Measurements from ENCODE around the gene RNF208. TPM values are rescaled to one million over a fixed set of nuclear protein-coding genes. Genes with fewer than 3 reads are reported as not detected.

RNF208 gene
- total RNA-seq, 1 donor from 2014 or later, result 0.77 TPM

DNA sequence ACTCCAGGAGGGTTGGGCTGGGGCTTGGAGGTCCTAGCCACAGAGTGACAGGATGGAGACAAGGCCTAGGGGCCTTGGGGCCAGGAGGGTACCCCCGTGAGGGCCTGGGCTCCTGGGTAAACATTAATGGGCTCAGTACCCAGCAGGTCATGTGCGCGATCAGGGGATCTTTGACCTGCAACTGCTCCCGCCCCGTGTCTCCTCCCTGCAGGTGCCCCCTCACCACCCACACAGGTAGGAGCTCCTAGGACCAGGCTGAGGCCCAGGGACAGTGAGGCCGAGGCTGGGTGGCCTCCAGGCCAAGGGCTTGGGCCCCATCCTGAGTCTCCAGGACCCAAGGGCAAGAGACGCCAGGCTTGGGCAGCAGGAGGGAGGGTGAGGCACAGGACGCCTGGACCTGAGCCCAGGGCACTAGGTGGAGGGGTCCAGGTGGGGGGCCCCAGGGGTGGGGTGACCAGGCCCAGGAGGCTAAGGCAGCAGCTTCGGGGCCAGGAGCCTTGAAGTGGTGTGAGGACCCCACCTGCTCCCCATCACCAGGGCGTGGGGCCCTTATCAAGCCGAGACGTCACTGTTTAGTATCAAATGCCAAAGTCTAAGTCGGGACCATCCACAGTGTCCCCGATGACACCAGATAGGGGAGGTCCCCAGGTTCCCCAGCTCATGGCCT, 8.8 kb upstream of the RNF208 start, which contains the start of gene SLC34A3:
TSS of gene SLC34A3 (plus strand) at position 197 of the 667 bp plus-strand sequence. CDS start 802 bp downstream, outside the sequence.
- Mint-ChIP-seq H3K27ac (no peak within 1 kb of the TSS), H3K4me3 (no peak within 1 kb of the TSS), H3K27me3 (ENCODE audit: insufficient read depth, low read depth) (peaks cover 6% of the 10 kb centered on the region), H3K36me3 (no peaks in the 10 kb centered on the region), H3K4me1 (peaks cover 3% of the 10 kb centered on the region), H3K9me3 (no peaks in the 10 kb centered on the region)
- Histone ChIP-seq H3K27me3 (no peaks in the 10 kb centered on the region), H3K36me3 (no peaks in the 10 kb centered on the region), H3K4me2 (no peak within 1 kb of the TSS), H3K9ac (no peak within 1 kb of the TSS), H4K20me1 (ENCODE audit: low read depth) (peaks cover 5% of the 10 kb centered on the region), H3K4me1 (no peaks in the 10 kb centered on the region), H3K4me3 (no peak within 1 kb of the TSS), H3K27ac (no peak within 1 kb of the TSS), H2AFZ (replicated peaks) (no peak within 1 kb of the TSS), H3K79me2 (ENCODE audit: low read depth) (no peaks in the 10 kb centered on the region), H3F3A (ENCODE audit: low read depth) (no peaks in the 10 kb centered on the region), H3K9me3 (ENCODE audit: low read depth) (no peaks in the 10 kb centered on the region)
- TF ChIP-seq, protein P1, sequence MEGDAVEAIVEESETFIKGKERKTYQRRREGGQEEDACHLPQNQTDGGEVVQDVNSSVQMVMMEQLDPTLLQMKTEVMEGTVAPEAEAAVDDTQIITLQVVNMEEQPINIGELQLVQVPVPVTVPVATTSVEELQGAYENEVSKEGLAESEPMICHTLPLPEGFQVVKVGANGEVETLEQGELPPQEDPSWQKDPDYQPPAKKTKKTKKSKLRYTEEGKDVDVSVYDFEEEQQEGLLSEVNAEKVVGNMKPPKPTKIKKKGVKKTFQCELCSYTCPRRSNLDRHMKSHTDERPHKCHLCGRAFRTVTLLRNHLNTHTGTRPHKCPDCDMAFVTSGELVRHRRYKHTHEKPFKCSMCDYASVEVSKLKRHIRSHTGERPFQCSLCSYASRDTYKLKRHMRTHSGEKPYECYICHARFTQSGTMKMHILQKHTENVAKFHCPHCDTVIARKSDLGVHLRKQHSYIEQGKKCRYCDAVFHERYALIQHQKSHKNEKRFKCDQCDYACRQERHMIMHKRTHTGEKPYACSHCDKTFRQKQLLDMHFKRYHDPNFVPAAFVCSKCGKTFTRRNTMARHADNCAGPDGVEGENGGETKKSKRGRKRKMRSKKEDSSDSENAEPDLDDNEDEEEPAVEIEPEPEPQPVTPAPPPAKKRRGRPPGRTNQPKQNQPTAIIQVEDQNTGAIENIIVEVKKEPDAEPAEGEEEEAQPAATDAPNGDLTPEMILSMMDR (IDR thresholded peaks at IDR 0.05), result no peak
- no peak for TF ChIP-seq EZH2phosphoT487 (IDR thresholded peaks at IDR 0.05)
- no peak for TF ChIP-seq EZH2 (IDR thresholded peaks at IDR 0.05)
- no peak for DNase-seq (ENCODE audit: low spot score)

GRCh38 chr9:137229903-137230704, 8.1 kb upstream of the RNF208 start:
- Mint-ChIP-seq H3K36me3 (no peaks in the 10 kb centered on the region), H3K9me3 (no peaks in the 10 kb centered on the region)

GRCh38 chr9:137228968-137229896, 7.2 kb upstream of the RNF208 start:
- H3K4me1 Mint-ChIP-seq, result peaks cover 3% of the 10 kb centered on the region
- H2AFZ ChIP-seq (replicated peaks), result no peak overlapping the region
- no peaks in the 10 kb centered on the region for H4K20me1 ChIP-seq (ENCODE audit: low read depth)
- H3K79me2 ChIP-seq (ENCODE audit: low read depth), result no peaks in the 10 kb centered on the region
- H3K4me2 ChIP-seq, result no peak overlapping the region
- H3K27ac Mint-ChIP-seq, result no peak overlapping the region
- H3K9ac ChIP-seq, result no peak overlapping the region
- peaks cover 4% of the 10 kb centered on the region for H3K27me3 Mint-ChIP-seq (ENCODE audit: insufficient read depth, low read depth)
- H3K36me3 ChIP-seq, result no peaks in the 10 kb centered on the region
- H3K4me3 ChIP-seq, result no peak overlapping the region
- no peak for DNase-seq (ENCODE audit: low spot score)
- H3K9me3 ChIP-seq (ENCODE audit: low read depth), result no peaks in the 10 kb centered on the region
- TF ChIP-seq EZH2 (IDR thresholded peaks at IDR 0.05) (no peak), EZH2phosphoT487 (IDR thresholded peaks at IDR 0.05) (no peak)
- TF ChIP-seq, protein P1 (IDR thresholded peaks at IDR 0.05), result no peak
- H3K36me3 Mint-ChIP-seq, result no peaks in the 10 kb centered on the region
- H3F3A ChIP-seq (ENCODE audit: low read depth), result no peaks in the 10 kb centered on the region
- no peak overlapping the region for H3K4me3 Mint-ChIP-seq
- H3K27me3 ChIP-seq, result no peaks in the 10 kb centered on the region
- H3K9me3 Mint-ChIP-seq, result no peaks in the 10 kb centered on the region
- no peaks in the 10 kb centered on the region for H3K4me1 ChIP-seq
- no peak overlapping the region for H3K27ac ChIP-seq

More at GRCh38 chr9:137229903-137230704, 8.1 kb upstream of the RNF208 start:
- no peak overlapping the region for H3K4me2 ChIP-seq
- no peaks in the 10 kb centered on the region for H3K4me1 ChIP-seq
- no peak overlapping the region for H2AFZ ChIP-seq (replicated peaks)
- H3K36me3 ChIP-seq, result no peaks in the 10 kb centered on the region
- Mint-ChIP-seq H3K4me1 (peaks cover 3% of the 10 kb centered on the region), H3K27me3 (ENCODE audit: insufficient read depth, low read depth) (peaks cover 6% of the 10 kb centered on the region), H3K27ac (no peak overlapping the region), H3K4me3 (no peak overlapping the region)
- H3K79me2 ChIP-seq (ENCODE audit: low read depth), result no peaks in the 10 kb centered on the region
- no peak for DNase-seq (ENCODE audit: low spot score)
- no peaks in the 10 kb centered on the region for H3K9me3 ChIP-seq (ENCODE audit: low read depth)
- TF ChIP-seq, protein P1 (IDR thresholded peaks at IDR 0.05), result no peak
- no peak for TF ChIP-seq EZH2phosphoT487 (IDR thresholded peaks at IDR 0.05)
- TF ChIP-seq EZH2 (IDR thresholded peaks at IDR 0.05), result no peak
- H3K4me3 ChIP-seq, result no peak overlapping the region
- no peaks in the 10 kb centered on the region for H3K27me3 ChIP-seq
- H3F3A ChIP-seq (ENCODE audit: low read depth), result no peaks in the 10 kb centered on the region
- no peak overlapping the region for H3K9ac ChIP-seq
- H4K20me1 ChIP-seq (ENCODE audit: low read depth), result no peaks in the 10 kb centered on the region
- H3K27ac ChIP-seq, result no peak overlapping the region
